ENCODE results near the gene RIPOR3. TPM values are rescaled to one million over a fixed set of nuclear protein-coding genes. Genes with fewer than 3 reads are reported as not detected.

Gene RIPOR3
- total and polyA plus RNA-seq, 2 donors from 2014 or later = 10.5 to 14.6 TPM

- H3K4me1 ChIP-seq (ENCODE audit: control insufficient read depth in 2 of 3, insufficient read depth in 2 of 3, low read depth in 1 of 3, low read length in 3 of 3) = peaks cover 0 to 14% (median 12%) of the 10 kb centered on the region in 3 donors
Observed at GRCh38 chr20:50560867-50561266, 130.5 kb downstream of the RIPOR3 start.

DNA sequence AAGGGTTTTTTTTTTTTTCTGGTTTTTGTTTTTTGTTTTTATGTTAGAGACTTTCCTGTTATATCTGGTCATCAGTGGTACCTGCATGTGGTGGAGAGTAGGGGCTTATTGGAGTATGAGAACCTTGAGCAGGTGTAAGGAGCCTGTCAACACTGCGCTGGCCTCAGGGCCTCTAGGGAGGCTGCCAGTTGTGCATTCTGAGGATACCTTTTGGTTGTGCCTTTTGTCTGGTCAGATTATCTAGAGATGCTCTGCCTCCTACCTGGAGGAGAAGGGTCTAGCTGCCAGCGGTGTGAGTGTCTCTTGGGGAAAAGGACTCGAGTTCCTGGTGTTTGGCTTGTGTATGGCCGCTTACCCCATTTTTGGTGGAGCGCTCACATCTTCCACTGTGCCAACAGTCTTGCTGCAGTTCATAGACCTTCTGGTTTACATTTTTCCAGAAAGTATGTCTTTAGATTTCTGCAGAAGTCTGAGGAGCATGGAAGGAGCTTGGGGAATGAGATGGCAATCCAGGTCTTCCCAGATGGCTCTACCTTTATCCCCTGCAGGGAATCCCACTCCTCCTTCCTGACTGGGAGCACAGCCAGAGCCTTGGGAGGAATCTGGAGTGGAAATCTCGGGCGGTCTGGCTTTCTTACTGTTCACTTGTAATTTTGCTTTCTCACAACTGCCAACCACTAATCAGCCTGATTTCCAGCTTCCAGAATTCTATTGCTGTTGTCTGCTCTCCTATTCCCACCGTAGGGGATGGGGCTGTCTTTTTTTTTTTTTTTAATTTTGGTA, 131.3 kb downstream of the RIPOR3 start:
- Histone ChIP-seq H3K9me3 (ENCODE audit: control insufficient read depth in 2 of 3, insufficient read depth in 1 of 3, low read length in 3 of 3) (no peaks in the 10 kb centered on the region), H3K27ac (ENCODE audit: low read depth in 2 of 2, low read length in 2 of 2) (no peak overlapping the region), H3K9ac (ENCODE audit: low read length in 3 of 3) (no peak overlapping the region), H3K4me3 (ENCODE audit: low read length in 3 of 3) (no peak overlapping the region), H3K4me1 (ENCODE audit: control insufficient read depth in 2 of 3, insufficient read depth in 2 of 3, low read depth in 1 of 3, low read length in 3 of 3) (peaks cover 0 to 12% (median 9%) of the 10 kb centered on the region in 3 donors), H3K36me3 (ENCODE audit: control insufficient read depth in 2 of 3, insufficient read depth in 3 of 3, low read length in 3 of 3) (peaks cover 0 to 23% (median 12%) of the 10 kb centered on the region in 3 donors), H3K27me3 (ENCODE audit: control insufficient read depth, insufficient read depth, low read length) (no peaks in the 10 kb centered on the region)
- FAIRE-seq (no peak), DNase-seq (no peak)
- intact Hi-C loops (cut with DNase I) = no loop called here
- no peak for TF ChIP-seq CTCF (IDR thresholded peaks at IDR 0.05; ENCODE audit: borderline replicate concordance, extremely low read depth, insufficient read depth)

More at GRCh38 chr20:50560867-50561266, 130.5 kb downstream of the RIPOR3 start:
- DNase-seq (no peak), FAIRE-seq (no peak)
- intact Hi-C loops (cut with DNase I) = no loop called here
- Histone ChIP-seq H3K9ac (ENCODE audit: low read length in 3 of 3) (no peak overlapping the region), H3K9me3 (ENCODE audit: control insufficient read depth in 2 of 3, insufficient read depth in 1 of 3, low read length in 3 of 3) (no peaks in the 10 kb centered on the region), H3K4me3 (ENCODE audit: low read length in 3 of 3) (no peak overlapping the region), H3K27ac (ENCODE audit: low read depth in 2 of 2, low read length in 2 of 2) (peak overlapping the region in 1 of 2 donors; percentile 20), H3K36me3 (ENCODE audit: control insufficient read depth in 2 of 3, insufficient read depth in 3 of 3, low read length in 3 of 3) (peaks cover 0 to 25% (median 15%) of the 10 kb centered on the region in 3 donors), H3K27me3 (ENCODE audit: control insufficient read depth, insufficient read depth, low read length) (no peaks in the 10 kb centered on the region)
- TF ChIP-seq CTCF (IDR thresholded peaks at IDR 0.05; ENCODE audit: borderline replicate concordance, extremely low read depth, insufficient read depth) = no peak

GRCh38 chr20:50559149-50559548, 132.2 kb downstream of the RIPOR3 start:
- Histone ChIP-seq H3K4me3 (ENCODE audit: low read length in 3 of 3) (no peak overlapping the region), H3K9ac (ENCODE audit: low read length in 3 of 3) (no peak overlapping the region), H3K4me1 (ENCODE audit: control insufficient read depth in 2 of 3, insufficient read depth in 2 of 3, low read depth in 1 of 3, low read length in 3 of 3) (peaks cover 0 to 12% (median 7%) of the 10 kb centered on the region in 3 donors), H3K36me3 (ENCODE audit: control insufficient read depth in 2 of 3, insufficient read depth in 3 of 3, low read length in 3 of 3) (peaks cover 0 to 19% (median 7%) of the 10 kb centered on the region in 3 donors), H3K27ac (ENCODE audit: low read depth in 2 of 2, low read length in 2 of 2) (no peak overlapping the region), H3K27me3 (ENCODE audit: control insufficient read depth, insufficient read depth, low read length) (no peaks in the 10 kb centered on the region), H3K9me3 (ENCODE audit: control insufficient read depth in 2 of 3, insufficient read depth in 1 of 3, low read length in 3 of 3) (no peaks in the 10 kb centered on the region)
- DNase-seq = no peak
- no peak for TF ChIP-seq CTCF (IDR thresholded peaks at IDR 0.05; ENCODE audit: borderline replicate concordance, extremely low read depth, insufficient read depth)
- FAIRE-seq = no peak
- intact Hi-C loops (cut with DNase I) = no loop called here

Measured in kidney (tissue), 14 donors.